Umbilical cord (tissue), 2 donors: ENCODE measurements around the gene C1orf53. TPM values are rescaled to one million over a fixed set of nuclear protein-coding genes. Genes with fewer than 3 reads are reported as not detected.
"Not testable (repeated sequence)": the region's sequence is repeated elsewhere in the genome, so short reads cannot be mapped to it uniquely, and the experiment has no call there.

Experiments used
- DNase-seq: peaks from one replicate; pipeline ENCODE4 v3.0.0-alpha.2; 2015; ENCODE audit warnings: low spot score
- total RNA-seq: library from RNA; depleted of rRNA; stranded (reverse); fragments of >200 nt; gene quantifications from one replicate; pipeline ENCODE4 v1.2.3, GENCODE V29; 2014; ENCODE audit warnings: low replicate concordance; ENCODE audit not compliant: insufficient read depth

The C1orf53 gene
- total RNA-seq: 12.0 TPM

- peak; percentile 94 for DNase-seq
These were observed at the start of gene C1orf53 for GRCh38 chr1:197902454-197903195. Gene C1orf53 (plus strand): TSS chr1:197902630. CDS start chr1:197902650, 20 bp downstream.

GRCh38 chr1:197855751-197856150 is 46.7 kb upstream of the C1orf53 start:
- not testable (repeated sequence) for DNase-seq

DNA sequence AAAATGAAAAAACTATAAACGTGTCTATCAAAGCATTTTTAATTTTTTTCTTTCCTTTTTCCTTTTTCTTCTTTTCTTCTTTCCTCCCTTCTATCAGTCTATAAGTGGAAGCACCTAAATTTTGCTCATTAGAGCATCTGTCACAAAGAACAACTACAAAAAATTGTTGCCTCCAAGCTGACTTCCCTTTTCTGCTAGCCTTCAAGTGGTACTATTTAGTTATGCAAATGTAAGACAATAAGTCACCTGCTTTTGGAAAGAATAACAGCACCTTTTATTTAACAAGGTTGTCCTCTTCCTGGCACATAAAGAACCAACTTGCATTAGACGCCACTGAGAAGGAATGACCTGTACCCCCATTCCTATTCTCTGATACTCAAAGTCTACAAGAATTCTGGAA is 45.0 kb upstream of the C1orf53 start:
- no peak for DNase-seq

DNA sequence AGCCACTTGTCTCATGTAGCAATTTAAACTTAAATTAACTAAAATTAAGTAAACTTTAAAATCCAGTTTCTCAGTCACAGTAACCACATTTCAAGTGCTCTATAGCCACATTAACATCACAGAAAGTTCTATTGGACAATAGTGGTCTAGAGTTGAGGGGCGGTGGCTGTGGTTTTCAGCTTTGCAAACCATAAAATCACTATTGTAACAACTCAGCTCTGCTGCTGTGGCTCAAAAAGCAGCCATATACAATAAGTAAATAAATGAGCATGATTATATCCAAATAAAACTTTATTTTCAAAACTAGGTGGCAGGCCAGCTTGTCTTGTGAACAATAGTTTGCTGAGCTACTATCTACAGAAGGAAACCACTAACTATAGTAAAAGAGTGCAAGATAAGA is 43.4 kb upstream of the C1orf53 start:
- no peak for DNase-seq

DNA sequence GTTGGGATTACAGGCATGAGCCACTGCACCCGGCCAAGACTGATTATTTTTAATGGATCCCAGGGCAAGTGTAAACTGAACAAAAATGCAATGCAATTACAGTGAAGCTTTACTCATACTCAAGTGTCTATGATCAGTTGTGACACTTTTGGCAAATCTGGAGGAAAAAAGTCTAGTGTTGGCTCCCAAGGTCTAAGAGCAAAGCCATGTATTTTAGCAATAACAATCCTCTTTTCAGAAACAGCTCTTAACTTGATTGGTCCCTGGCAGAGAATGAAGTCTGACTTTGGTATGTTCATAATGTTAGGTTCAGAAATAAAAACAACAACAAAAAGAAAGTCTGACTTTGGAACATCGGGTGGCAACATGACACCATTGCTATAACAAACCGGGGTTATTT is 40.2 kb upstream of the C1orf53 start:
- no peak for DNase-seq

DNA sequence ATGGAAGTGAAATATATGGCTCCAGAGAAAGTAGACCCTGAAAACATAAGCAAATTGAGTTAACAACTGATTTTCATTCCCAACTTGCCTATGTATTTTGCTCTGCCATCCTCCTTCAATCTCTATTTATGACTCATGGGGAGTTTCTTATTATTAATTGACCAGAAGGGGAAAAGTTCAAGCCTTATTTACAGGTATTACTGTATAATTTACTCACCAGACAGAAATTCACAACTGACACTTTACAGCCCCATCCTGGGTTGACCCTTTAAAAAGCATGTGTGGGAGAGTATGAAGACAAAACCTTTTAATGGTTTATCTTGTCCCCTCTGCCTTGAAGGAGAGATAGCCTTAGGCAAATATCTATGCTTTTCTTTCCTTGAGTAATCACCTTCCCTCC is 39.8 kb upstream of the C1orf53 start:
- no peak for DNase-seq

GRCh38 chr1:197865809-197866208 is 36.6 kb upstream of the C1orf53 start:
- no peak for DNase-seq

DNA sequence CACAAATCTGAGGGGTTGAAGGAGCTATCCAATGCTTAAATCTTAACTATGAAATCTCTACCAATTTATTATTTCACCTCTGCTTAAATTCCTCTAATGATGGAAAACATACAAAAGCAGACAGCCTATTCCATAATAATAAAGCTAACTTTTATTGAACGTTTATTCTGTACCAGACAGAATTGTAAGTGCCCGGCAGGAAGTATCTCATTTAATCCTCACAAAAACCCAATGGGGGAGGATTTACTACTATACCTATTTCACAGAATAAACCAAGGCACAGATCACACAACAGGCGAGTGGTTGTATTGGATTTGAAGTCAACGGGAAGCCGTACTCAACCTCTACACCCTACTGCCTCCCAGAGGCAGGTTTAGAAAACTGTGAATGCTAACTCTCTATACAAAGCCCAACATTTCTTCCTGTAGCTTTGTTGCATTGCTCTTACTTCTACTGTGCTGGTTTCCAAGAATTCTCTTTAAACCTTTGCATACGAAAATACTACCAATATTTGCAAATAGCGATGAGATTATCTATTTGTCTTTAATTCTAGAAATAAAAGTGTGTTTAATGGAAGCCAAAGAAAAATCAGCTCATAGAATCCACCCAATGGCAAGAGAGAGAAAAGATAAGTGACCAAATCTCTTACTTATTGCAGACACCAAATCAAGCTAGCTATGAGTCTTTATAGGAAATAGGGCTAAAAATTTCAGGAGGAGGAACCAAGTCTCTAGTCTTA is 33.5 kb upstream of the C1orf53 start:
- DNase-seq: peak; percentile 4

GRCh38 chr1:197869490-197870077 is 32.8 kb upstream of the C1orf53 start:
- no peak for DNase-seq

- DNase-seq: no peak
These were observed 25.5 kb upstream of the C1orf53 start for GRCh38 chr1:197876894-197877293.

DNA sequence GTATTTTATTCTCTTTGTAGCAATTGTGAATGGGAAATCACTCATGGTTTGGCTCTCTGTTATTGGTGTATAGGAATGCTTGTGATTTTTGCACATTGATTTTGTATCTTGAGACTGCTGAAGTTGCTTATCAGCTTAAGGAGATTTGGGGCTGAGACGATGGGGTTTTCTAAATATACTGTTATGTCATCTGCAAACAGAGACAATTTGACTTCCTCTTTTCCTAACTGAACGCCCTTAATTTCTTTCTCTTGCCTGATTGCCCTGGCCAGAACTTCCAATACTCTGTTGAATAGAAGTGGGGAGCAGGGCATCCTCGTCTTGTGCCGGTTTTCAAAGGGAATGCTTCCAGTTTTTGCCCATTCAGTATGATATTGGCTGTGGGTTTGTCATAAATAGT is 22.0 kb upstream of the C1orf53 start:
- not testable (repeated sequence) for DNase-seq

DNA sequence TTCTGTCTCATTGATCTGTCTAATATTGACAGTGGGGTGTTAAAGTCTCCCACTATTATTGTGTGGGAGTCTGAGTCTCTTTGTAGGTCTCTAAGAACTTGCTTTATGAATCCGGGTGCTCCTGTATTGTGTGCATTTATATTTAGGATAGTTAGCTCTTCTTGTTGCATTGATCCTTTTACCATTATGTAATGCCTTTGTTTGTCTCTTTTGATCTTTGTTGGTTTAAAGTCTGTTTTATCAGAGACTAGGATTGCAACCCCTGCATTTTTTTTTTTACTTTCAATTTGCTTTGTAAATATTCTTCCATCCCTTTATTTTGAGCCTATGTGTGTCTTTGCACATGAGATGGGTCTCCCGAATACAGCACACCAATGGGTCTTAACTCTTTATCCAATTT is 20.2 kb upstream of the C1orf53 start:
- not testable (repeated sequence) for DNase-seq

- DNase-seq: no peak
These were observed 18.3 kb upstream of the C1orf53 start for GRCh38 chr1:197884173-197884572.

DNA sequence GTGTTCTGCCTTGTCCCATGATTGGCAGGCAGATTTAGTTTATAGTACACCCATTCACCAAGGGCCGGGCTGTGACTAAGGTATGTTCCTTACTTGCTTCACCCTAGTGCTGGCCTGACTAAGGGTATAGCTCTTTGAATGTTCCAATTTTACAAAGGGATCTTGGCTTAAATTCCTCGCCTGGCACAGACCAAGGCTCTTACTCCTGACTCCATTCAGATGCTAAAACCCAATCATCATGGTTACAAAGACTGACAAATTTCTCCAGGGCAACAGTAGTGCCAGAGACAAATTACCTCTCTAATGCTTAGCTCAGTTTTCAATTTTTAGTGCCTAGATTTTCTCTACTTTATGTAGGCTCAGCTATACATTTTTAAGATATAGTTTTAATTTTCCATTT is 11.5 kb upstream of the C1orf53 start:
- no peak for DNase-seq

- no peak for DNase-seq
These were observed 9.7 kb upstream of the C1orf53 start for GRCh38 chr1:197892684-197893083.

DNA sequence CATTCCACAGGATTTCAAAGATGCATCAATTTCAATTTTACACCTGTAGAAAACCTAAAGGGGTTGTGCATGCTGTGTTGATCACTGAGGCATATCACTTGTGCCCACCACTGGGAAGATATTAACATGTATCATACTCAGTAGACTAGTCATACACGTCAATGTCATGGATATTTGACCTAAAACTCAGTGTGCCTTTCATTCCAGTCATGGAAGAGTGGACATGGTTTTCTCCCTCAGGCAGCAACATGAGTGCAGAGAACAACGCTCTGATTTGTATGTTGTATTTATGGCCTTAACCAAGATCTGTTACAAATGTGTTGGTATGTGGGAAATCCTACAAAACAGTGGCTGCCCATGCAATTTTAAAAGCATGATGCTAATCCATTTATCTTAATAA is 6.1 kb upstream of the C1orf53 start:
- DNase-seq: no peak

- no peak for DNase-seq
These were observed 3.4 kb upstream of the C1orf53 start for GRCh38 chr1:197899037-197899436.

DNA sequence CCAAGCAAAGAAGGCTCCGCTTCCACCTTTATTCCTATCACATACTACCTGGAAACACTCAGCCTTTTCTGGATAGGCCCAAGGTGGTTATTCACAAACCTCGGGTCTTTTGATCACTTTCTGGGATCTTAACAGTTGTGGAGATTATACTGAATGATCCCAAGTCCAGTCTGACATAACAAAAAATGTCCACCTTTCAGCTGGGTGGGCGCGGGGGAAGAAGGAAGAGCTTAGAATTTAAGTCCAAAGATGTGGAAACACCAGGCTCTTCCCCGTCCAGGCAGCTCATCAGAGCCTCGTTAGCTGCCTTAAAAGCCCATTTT is 338 bp upstream of the C1orf53 start:
- no peak for DNase-seq

- no peak for DNase-seq
These were observed 725 bp downstream of the C1orf53 start for GRCh38 chr1:197903196-197903514.

DNA sequence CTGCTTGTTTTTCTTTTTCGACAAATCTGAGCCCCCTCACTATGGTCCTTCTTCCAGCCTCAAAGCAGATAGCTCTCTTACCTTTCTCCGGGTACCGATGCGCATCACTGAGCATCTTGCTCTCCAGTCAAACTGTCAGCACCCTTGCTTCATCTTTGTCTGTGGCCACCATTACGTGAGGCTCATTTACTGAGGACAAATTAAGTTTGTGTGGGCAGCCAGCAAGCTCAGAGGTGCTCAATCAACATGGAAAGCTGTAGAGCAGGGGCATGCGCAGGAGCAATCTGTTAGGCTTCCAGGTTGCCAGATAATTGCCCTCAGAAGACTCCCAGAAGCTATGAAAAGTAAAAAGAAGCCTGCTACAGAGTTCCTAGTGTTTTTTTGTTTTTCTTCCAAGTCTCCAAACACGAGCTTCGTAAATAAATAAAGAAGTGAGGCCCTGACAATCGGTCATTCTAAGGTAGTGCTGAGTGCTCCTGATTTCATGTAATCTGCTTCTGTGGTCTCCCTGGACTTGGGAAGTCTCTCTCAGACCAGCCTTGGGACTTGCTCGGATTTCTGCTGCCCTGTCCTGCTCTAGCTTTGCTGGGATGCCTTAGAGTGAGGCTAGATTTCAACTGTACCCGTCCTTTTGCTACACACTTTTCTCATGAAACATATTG is 1.8 kb downstream of the C1orf53 start:
- DNase-seq: no peak

GRCh38 chr1:197905699-197906351 is 3.4 kb downstream of the C1orf53 start:
- no peak for DNase-seq
